Panc1 (cell line): ENCODE measurements around the gene CCDC192. TPM values are rescaled to one million over a fixed set of nuclear protein-coding genes. Genes with fewer than 3 reads are reported as not detected.

ENCODE experiments used
- ATAC-seq: fragments of 200-7000 bp; cut with Tn5 transposase; 2 replicates; pipeline ENCODE4 v1.9.1; 2020; ENCODE audit warnings: mild to moderate bottlenecking, moderate library complexity
- BruUV-seq: library from RNA; stranded (reverse); fragments of 400-500 nt; replicated peaks from 2 replicates; lab custom pipeline; 2021; lab: Mats Ljungman, UMichigan
- CTCF ChIA-PET: fragments of 300-600 bp; sonication (Branson Sonifier 250); formaldehyde crosslinking; loops from one replicate; lab custom pipeline; 2022; ENCODE audit warnings: antibody characterized with exemption; lab: Charles Lee
- POLR2A ChIA-PET: fragments of 300-600 bp; sonication (Branson Sonifier 250); formaldehyde crosslinking; loops from one replicate; lab custom pipeline; 2022; ENCODE audit warnings: antibody characterized with exemption; lab: Charles Lee
- DNase-seq: peaks from one replicate; pipeline ENCODE4 v3.0.0-alpha.2; 2010; ENCODE audit warnings: low read depth, low spot score
- H3K27ac ChIP-seq: 2 replicates; pipeline ENCODE4 v1.5.1; 2011; ENCODE audit warnings: mild to moderate bottlenecking, low read length, inconsistent platforms
- H3K27me3 ChIP-seq: fragments of 200-500 bp; sonication (Bioruptor generic); 2 replicates; pipeline ENCODE4 v1.6.0; 2014; ENCODE audit warnings: low read length, inconsistent platforms; ENCODE audit not compliant: control insufficient read depth, insufficient read depth
- H3K36me3 ChIP-seq: fragments of 200-500 bp; sonication (Bioruptor generic); 2 replicates; pipeline ENCODE4 v1.5.1; 2014; ENCODE audit warnings: inconsistent platforms, mild to moderate bottlenecking, low read length, moderate library complexity; ENCODE audit not compliant: control insufficient read depth, insufficient read depth
- H3K4me1 ChIP-seq: 2 replicates; pipeline ENCODE4 v1.5.1; 2011; ENCODE audit warnings: inconsistent platforms, mild to moderate bottlenecking, low read length, moderate library complexity; ENCODE audit not compliant: control insufficient read depth, insufficient read depth
- H3K4me3 ChIP-seq, 2 experiments: 2 replicates each; pipeline ENCODE4 v1.5.1; 2011 to 2012; ENCODE audit warnings: low read depth in 2 of 2, low read length in 2 of 2, mild to moderate bottlenecking in 2 of 2, inconsistent platforms in 1 of 2, moderate library complexity in 1 of 2
- H3K9me3 ChIP-seq: fragments of 200-500 bp; sonication (Bioruptor generic); 2 replicates; pipeline ENCODE4 v1.5.1; 2014; ENCODE audit warnings: low read depth, mild to moderate bottlenecking, inconsistent platforms, low read length, moderate library complexity; ENCODE audit not compliant: control insufficient read depth, insufficient read depth
- POLR2AphosphoS5 ChIP-seq: IDR thresholded peaks from 2 replicates; pipeline ENCODE4 v1.6.1; 2012; ENCODE audit warnings: mild to moderate bottlenecking, low read depth, low read length, moderate library complexity
- REST ChIP-seq, 2 experiments: IDR thresholded peaks; 2 replicates each; pipeline ENCODE4 v1.6.1; 2011 to 2012; ENCODE audit warnings: low read depth in 2 of 2, control low read depth in 1 of 2, low read length in 1 of 2, mild to moderate bottlenecking in 1 of 2, moderate library complexity in 1 of 2; ENCODE audit not compliant: insufficient read depth in 1 of 2
- SIN3A ChIP-seq: IDR thresholded peaks from 2 replicates; pipeline ENCODE4 v1.6.1; 2012; ENCODE audit warnings: low read depth, mild to moderate bottlenecking, low read length, moderate library complexity, borderline replicate concordance; ENCODE audit not compliant: insufficient read depth
- TCF7L2 ChIP-seq: IDR thresholded peaks from 2 replicates; pipeline ENCODE4 v1.6.1; 2011; ENCODE audit warnings: mild to moderate bottlenecking, low read depth, low read length, inconsistent platforms
- in situ Hi-C: cut with HindIII; loops from 2 replicates; pipeline ENCODE4 v1.10.0; 2016; ENCODE audit warnings: low sequenced_read_pairs, low pct_unique_long_range_greater_than_20kb
- intact Hi-C: fragments of 100-400 bp; cut with micrococcal nuclease; formaldehyde crosslinking; loops from one replicate; pipeline ENCODE4 v1.10.0; 2022; ENCODE audit not compliant: unreplicated experiment
- total RNA-seq: library from RNA; stranded (reverse); gene quantifications from one replicate; pipeline ENCODE4 v1.2.1, GENCODE V29; 2021; ENCODE audit not compliant: unreplicated experiment
- TF ChIP-seq, protein P1 (sequence below): fragments of 450-650 bp; IDR thresholded peaks from 2 replicates; pipeline ENCODE4 v1.5.1; 2017; ENCODE audit warnings: mild to moderate bottlenecking

Gene CCDC192
- total RNA-seq, 1 experiment from 2014 or later = not detected

DNA sequence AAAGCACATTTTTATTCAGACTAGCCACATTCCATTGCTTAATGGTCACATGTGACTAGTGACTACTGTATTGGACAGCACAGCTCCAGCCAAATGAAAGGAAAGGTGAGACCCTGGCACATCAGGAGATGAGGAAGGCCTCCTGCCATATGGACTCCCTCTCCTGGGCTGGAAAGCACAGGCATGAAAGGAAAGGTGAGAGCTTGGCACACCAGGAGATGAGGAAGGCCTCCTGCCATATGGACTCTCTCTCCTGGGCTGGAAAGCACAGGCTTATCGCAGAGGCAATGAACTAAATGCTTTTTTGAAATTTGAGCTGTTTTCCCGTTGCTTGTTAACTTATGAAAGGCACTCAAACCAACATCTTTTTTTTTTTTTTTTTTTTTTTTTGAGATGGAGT is 235.6 kb downstream of the CCDC192 start:
- intact Hi-C loops = no loop called here
- Histone ChIP-seq H3K4me1 (no peaks in the 10 kb centered on the region), H3K4me3 (no peak overlapping the region), H3K9me3 (no peaks in the 10 kb centered on the region), H3K27me3 (no peaks in the 10 kb centered on the region), H3K36me3 (no peaks in the 10 kb centered on the region), H3K27ac (no peak overlapping the region)
- ATAC-seq (no peak), DNase-seq (no peak)
- ChIA-PET POLR2A (no interaction called here), CTCF (no interaction called here)
- BruUV-seq = no TSS peak
- TF ChIP-seq TCF7L2 (no peak), SIN3A (no peak), POLR2AphosphoS5 (no peak), REST (IDR thresholded peaks at IDR 0.05; ENCODE audit: insufficient read depth in 1 of 2, low read depth in 2 of 2, low read length in 1 of 2) (no peak)
- TF ChIP-seq, protein P1, sequence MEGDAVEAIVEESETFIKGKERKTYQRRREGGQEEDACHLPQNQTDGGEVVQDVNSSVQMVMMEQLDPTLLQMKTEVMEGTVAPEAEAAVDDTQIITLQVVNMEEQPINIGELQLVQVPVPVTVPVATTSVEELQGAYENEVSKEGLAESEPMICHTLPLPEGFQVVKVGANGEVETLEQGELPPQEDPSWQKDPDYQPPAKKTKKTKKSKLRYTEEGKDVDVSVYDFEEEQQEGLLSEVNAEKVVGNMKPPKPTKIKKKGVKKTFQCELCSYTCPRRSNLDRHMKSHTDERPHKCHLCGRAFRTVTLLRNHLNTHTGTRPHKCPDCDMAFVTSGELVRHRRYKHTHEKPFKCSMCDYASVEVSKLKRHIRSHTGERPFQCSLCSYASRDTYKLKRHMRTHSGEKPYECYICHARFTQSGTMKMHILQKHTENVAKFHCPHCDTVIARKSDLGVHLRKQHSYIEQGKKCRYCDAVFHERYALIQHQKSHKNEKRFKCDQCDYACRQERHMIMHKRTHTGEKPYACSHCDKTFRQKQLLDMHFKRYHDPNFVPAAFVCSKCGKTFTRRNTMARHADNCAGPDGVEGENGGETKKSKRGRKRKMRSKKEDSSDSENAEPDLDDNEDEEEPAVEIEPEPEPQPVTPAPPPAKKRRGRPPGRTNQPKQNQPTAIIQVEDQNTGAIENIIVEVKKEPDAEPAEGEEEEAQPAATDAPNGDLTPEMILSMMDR = no peak
- in situ Hi-C loops = no loop called here

- H3K4me1 ChIP-seq = no peaks in the 10 kb centered on the region
- no peak overlapping the region for H3K27ac ChIP-seq
- no peak overlapping the region for H3K4me3 ChIP-seq
- no peaks in the 10 kb centered on the region for H3K27me3 ChIP-seq
- ChIA-PET POLR2A (no interaction called here), CTCF (no interaction called here)
- no peaks in the 10 kb centered on the region for H3K9me3 ChIP-seq
- in situ Hi-C loops (no loop called here), intact Hi-C loops (no loop called here)
- ATAC-seq (no peak), DNase-seq (no peak)
- TF ChIP-seq TCF7L2 (no peak), SIN3A (no peak), REST (IDR thresholded peaks at IDR 0.05; ENCODE audit: insufficient read depth in 1 of 2, low read depth in 2 of 2, low read length in 1 of 2) (no peak)
- TF ChIP-seq, protein P1 = no peak
- BruUV-seq = no TSS peak
- H3K36me3 ChIP-seq = no peaks in the 10 kb centered on the region
Measured at GRCh38 chr5:127940854-127941253, 237.7 kb downstream of the CCDC192 start.
